Sigmoid colon (tissue), 7 donors: ENCODE data around the gene CNPY1. TPM values are rescaled to one million over a fixed set of nuclear protein-coding genes. Genes with fewer than 3 reads are reported as not detected.

Experiments
- DNase-seq: peaks from one replicate; pipeline ENCODE4 v3.0.0-alpha.2; 2019
- H3K27ac ChIP-seq, 4 donors: fragments of 200-600 bp; sonication (generic); one replicate each; pipeline ENCODE4 v1.5.1; 2016 to 2019; ENCODE audit warnings: mild to moderate bottlenecking in 1 of 4
- H3K27me3 ChIP-seq, 3 donors: fragments of 200-600 bp; sonication (generic); one replicate each; pipeline ENCODE4 v1.5.1; 2019; ENCODE audit warnings: mild to moderate bottlenecking in 1 of 3
- H3K36me3 ChIP-seq, 4 donors: fragments of 200-600 bp; sonication (generic); one replicate each; pipeline ENCODE4 v1.5.1; 2016 to 2019
- H3K4me1 ChIP-seq, 4 donors: fragments of 200-600 bp; sonication (generic); one replicate each; pipeline ENCODE4 v1.5.1; 2017 to 2019
- H3K4me3 ChIP-seq, 4 donors: fragments of 200-600 bp; sonication (generic); one replicate each; pipeline ENCODE4 v1.5.1; 2017 to 2019; ENCODE audit warnings: mild to moderate bottlenecking in 2 of 4, moderate library complexity in 1 of 4
- H3K9me3 ChIP-seq, 4 donors: fragments of 200-600 bp in 3 of 4; sonication (generic) in 3 of 4; one replicate each; pipeline versions ENCODE4 v1.5.1 to v1.6.1; 2013 to 2019
- CTCF ChIP-seq, 4 experiments: fragments of 450-650 bp in 3 of 4; fragments of 200-600 bp in 1 of 4; IDR thresholded peaks; one replicate each; pipeline ENCODE4 v1.5.1; 2016 to 2019; ENCODE audit warnings: antibody characterized with exemption in 4 of 4, mild to moderate bottlenecking in 3 of 4, moderate library complexity in 2 of 4
- EP300 ChIP-seq, 4 donors: sonication (generic); formaldehyde crosslinking; IDR thresholded peaks; one replicate each; pipeline ENCODE4 v1.6.1; 2017; ENCODE audit warnings: antibody characterized with exemption in 4 of 4
- POLR2A ChIP-seq, 2 donors: fragments of 450-650 bp; IDR thresholded peaks; one replicate each; pipeline ENCODE4 v1.6.1; 2016; ENCODE audit warnings: antibody characterized with exemption in 2 of 2, mild to moderate bottlenecking in 2 of 2, moderate library complexity in 2 of 2
- POLR2AphosphoS5 ChIP-seq, 4 donors: sonication (generic); formaldehyde crosslinking; IDR thresholded peaks; one replicate each; pipeline ENCODE4 v1.6.1; 2017; ENCODE audit warnings: antibody characterized with exemption in 4 of 4
- WGBS, 2 donors: extraction: QIAGEN DNeasy Blood & Tissue Kit; methylation state at CpG; one replicate each; pipeline ENCODE4 v1.1.7; 2013; 5-methylcytosine and 5-hydroxymethylcytosine counted together
- intact Hi-C: fragments of 100-400 bp; cut with DNase I; formaldehyde crosslinking; loops from one replicate; pipeline ENCODE4 v1.15.1; 2023
- polyA plus RNA-seq, 3 donors: library from polyadenylated mRNA; stranded (reverse); fragments of 200-250 nt; gene quantifications; one replicate each; pipeline ENCODE4 v1.2.3, GENCODE V29; 2013
- total RNA-seq, 4 donors: library from RNA; depleted of rRNA; stranded (reverse); fragments of >200 nt; gene quantifications; one replicate each; pipeline ENCODE4 v1.1.0, GENCODE V29; 2016
- donor health status: healthy with polysubstance abuse.
- donor health status: Bipolar disorder and iron deficiency.
- donor health status: healthy.

The CNPY1 gene
- total and polyA plus RNA-seq, 7 donors, result not detected

- no peak overlapping the region for H3K4me3 ChIP-seq
- intact Hi-C loops, result no loop called here
- TF ChIP-seq CTCF (IDR thresholded peaks at IDR 0.05) (no peak), POLR2AphosphoS5 (IDR thresholded peaks at IDR 0.05) (no peak)
- WGBS, 2 donors, result 17 to 62% methylated on average over 20 of the region's 20 CpGs
- DNase-seq, result peak; percentile 43
- no peaks in the 10 kb centered on the region for H3K36me3 ChIP-seq
- no peaks in the 10 kb centered on the region for H3K9me3 ChIP-seq
- H3K4me1 ChIP-seq, result no peaks in the 10 kb centered on the region
- H3K27ac ChIP-seq, result no peak overlapping the region
- peaks cover 0 to 4% (median 0%) of the 10 kb centered on the region in 3 donors for H3K27me3 ChIP-seq
Measured at GRCh38 chr7:155576416-155576815, 30.1 kb upstream of the CNPY1 start.

GRCh38 chr7:155574556-155575290 lies 28.4 kb upstream of the CNPY1 start:
- Histone ChIP-seq H3K4me1 (no peaks in the 10 kb centered on the region), H3K27ac (no peak overlapping the region), H3K36me3 (no peaks in the 10 kb centered on the region), H3K27me3 (peaks cover 0 to 9% (median 0%) of the 10 kb centered on the region in 3 donors), H3K4me3 (no peak overlapping the region), H3K9me3 (no peaks in the 10 kb centered on the region)
- DNase-seq, result no peak
- no peak for TF ChIP-seq CTCF (IDR thresholded peaks at IDR 0.05)
- no peak for TF ChIP-seq POLR2AphosphoS5 (IDR thresholded peaks at IDR 0.05)
- TF ChIP-seq EP300 (IDR thresholded peaks at IDR 0.05), result no peak
- TF ChIP-seq POLR2A (IDR thresholded peaks at IDR 0.05), result no peak
- WGBS, 2 donors, result 88% methylated on average over 10 of the region's 10 CpGs
- intact Hi-C loops, result no loop called here

GRCh38 chr7:155571581-155572345 lies 25.4 kb upstream of the CNPY1 start:
- Histone ChIP-seq H3K27ac (no peak overlapping the region), H3K36me3 (no peaks in the 10 kb centered on the region), H3K9me3 (no peaks in the 10 kb centered on the region), H3K4me1 (no peaks in the 10 kb centered on the region), H3K27me3 (peaks cover 0 to 9% (median 0%) of the 10 kb centered on the region in 3 donors), H3K4me3 (no peak overlapping the region)
- 56 to 57% methylated on average over 11 of the region's 11 CpGs for WGBS, 2 donors
- DNase-seq, result no peak
- TF ChIP-seq CTCF (IDR thresholded peaks at IDR 0.05), result no peak
- TF ChIP-seq POLR2AphosphoS5 (IDR thresholded peaks at IDR 0.05), result no peak
- TF ChIP-seq EP300 (IDR thresholded peaks at IDR 0.05), result no peak
- no peak for TF ChIP-seq POLR2A (IDR thresholded peaks at IDR 0.05)
- intact Hi-C loops, result no loop called here

- Histone ChIP-seq H3K27ac (no peak overlapping the region), H3K9me3 (no peaks in the 10 kb centered on the region), H3K4me3 (no peak overlapping the region), H3K36me3 (no peaks in the 10 kb centered on the region), H3K27me3 (peaks cover 0 to 9% (median 0%) of the 10 kb centered on the region in 3 donors), H3K4me1 (no peaks in the 10 kb centered on the region)
- intact Hi-C loops, result no loop called here
- TF ChIP-seq EP300 (IDR thresholded peaks at IDR 0.05), result no peak
- no peak for TF ChIP-seq POLR2A (IDR thresholded peaks at IDR 0.05)
- no peak for TF ChIP-seq CTCF (IDR thresholded peaks at IDR 0.05)
- TF ChIP-seq POLR2AphosphoS5 (IDR thresholded peaks at IDR 0.05), result no peak
- WGBS, 2 donors, result 65 to 89% methylated on average over 6 of the region's 6 CpGs
- DNase-seq, result no peak
Measured at GRCh38 chr7:155570991-155571390, 24.6 kb upstream of the CNPY1 start.
